NCI-H1417 (cell line): Measurements from ENCODE around the gene PCGF1.
"Not testable (repeated sequence)": the region's sequence is repeated elsewhere in the genome, so short reads cannot be mapped to it uniquely, and the experiment has no call there.

Source experiments
- DNase-seq, 3 experiments: peaks; one replicate each; lab custom pipeline; 2025; lab: John Stamatoyannopoulos, UW

The PCGF1 gene

GRCh38 chr2:74472086-74472944 lies 35.2 kb downstream of the PCGF1 start, which contains the start of gene MRPL53:
MRPL53 (minus strand) TSS chr2:74472680; CDS start chr2:74472660, 20 bp downstream.
- peak; percentile 86 to 98 (median 97) for DNase-seq

- DNase-seq: peak in 1 of 3 experiments; percentile 47
Measured at GRCh38 chr2:74471332-74472065, 36.0 kb downstream of the PCGF1 start.

GRCh38 chr2:74470742-74471141 lies 36.8 kb downstream of the PCGF1 start:
- not testable (repeated sequence) for DNase-seq

- DNase-seq: peak in 1 of 3 experiments; percentile 54
Measured at GRCh38 chr2:74464406-74464805, 43.1 kb downstream of the PCGF1 start.

GRCh38 chr2:74462786-74463105 lies 44.7 kb downstream of the PCGF1 start:
- DNase-seq: no peak

GRCh38 chr2:74462054-74462785 lies 45.3 kb downstream of the PCGF1 start:
- no peak for DNase-seq

- DNase-seq: no peak
Measured at GRCh38 chr2:74461187-74462053, 46.1 kb downstream of the PCGF1 start.

- DNase-seq: not testable (repeated sequence)
Measured at GRCh38 chr2:74460187-74460586, 47.3 kb downstream of the PCGF1 start.

GRCh38 chr2:74459503-74460118 lies 47.9 kb downstream of the PCGF1 start:
- not testable (repeated sequence) for DNase-seq

GRCh38 chr2:74458938-74459363 lies 48.5 kb downstream of the PCGF1 start:
- DNase-seq: peak in 1 of 3 experiments; percentile 60

GRCh38 chr2:74458132-74458937 lies 49.2 kb downstream of the PCGF1 start, which contains the start of gene WBP1:
WBP1 (plus strand) TSS chr2:74458438; CDS start chr2:74458603, 165 bp downstream.
- DNase-seq: peak; percentile 96 to 100 (median 100)

GRCh38 chr2:74457549-74458131 lies 49.9 kb downstream of the PCGF1 start:
- peak; percentile 66 to 95 (median 94) for DNase-seq

GRCh38 chr2:74457129-74457548 lies 50.4 kb downstream of the PCGF1 start:
- no peak for DNase-seq
